ENCODE measurements around the gene TMEM184A.

The TMEM184A gene

GRCh38 chr7:1514995-1515401, 41.0 kb downstream of the TMEM184A start:
- intact Hi-C loops (cut with DNase I; ENCODE audit: low total_unique reads): no loop called here
- no peak overlapping the region for H3K4me3 ChIP-seq
- TF ChIP-seq CTCF (IDR thresholded peaks at IDR 0.05): no peak
- no peak for DNase-seq
- H3K9me3 ChIP-seq: no peaks in the 10 kb centered on the region
- peak overlapping the region; percentile 96 to 97 for H3K27ac ChIP-seq
- H3K4me1 ChIP-seq: peaks cover 0 to 28% (median 18%) of the 10 kb centered on the region in 4 donors
- H3K27me3 ChIP-seq: no peaks in the 10 kb centered on the region
- H3K36me3 ChIP-seq: no peaks in the 10 kb centered on the region

GRCh38 chr7:1514407-1514806, 41.6 kb downstream of the TMEM184A start:
- intact Hi-C loops (cut with DNase I; ENCODE audit: low total_unique reads): no loop called here
- no peak for DNase-seq
- no peaks in the 10 kb centered on the region for H3K27me3 ChIP-seq
- no peak overlapping the region for H3K4me3 ChIP-seq
- H3K9me3 ChIP-seq: no peaks in the 10 kb centered on the region
- H3K27ac ChIP-seq: peak overlapping the region; percentile 96 to 97
- H3K36me3 ChIP-seq: no peaks in the 10 kb centered on the region
- H3K4me1 ChIP-seq: peaks cover 0 to 28% (median 18%) of the 10 kb centered on the region in 4 donors
- no peak for TF ChIP-seq CTCF (IDR thresholded peaks at IDR 0.05)

GRCh38 chr7:1513657-1514095, 42.3 kb downstream of the TMEM184A start:
- intact Hi-C loops (cut with DNase I; ENCODE audit: low total_unique reads): loop anchor here (1.0 kb wide), 1 partner anchor 17 kb away; the partner anchor contains the start of gene MAFK
- TF ChIP-seq CTCF (IDR thresholded peaks at IDR 0.05): no peak
- Histone ChIP-seq H3K27ac (peak overlapping the region; percentile 96 to 97), H3K4me3 (peak overlapping the region; percentile 32 to 43), H3K4me1 (peaks cover 0 to 28% (median 18%) of the 10 kb centered on the region in 4 donors), H3K36me3 (no peaks in the 10 kb centered on the region), H3K9me3 (no peaks in the 10 kb centered on the region), H3K27me3 (no peaks in the 10 kb centered on the region)
- DNase-seq: peak; percentile 67 to 87

- H3K4me3 ChIP-seq: peak overlapping the region; percentile 32 to 43
- peaks cover 0 to 28% (median 18%) of the 10 kb centered on the region in 4 donors for H3K4me1 ChIP-seq
- no peaks in the 10 kb centered on the region for H3K36me3 ChIP-seq
- TF ChIP-seq CTCF (IDR thresholded peaks at IDR 0.05): no peak
- no peaks in the 10 kb centered on the region for H3K27me3 ChIP-seq
- DNase-seq: peak; percentile 85 to 97
- peak overlapping the region; percentile 96 to 97 for H3K27ac ChIP-seq
- no peaks in the 10 kb centered on the region for H3K9me3 ChIP-seq
- intact Hi-C loops (cut with DNase I; ENCODE audit: low total_unique reads): loop anchor here (1.0 kb wide), 1 partner anchor 17 kb away; the partner anchor contains the start of gene MAFK
Measured at GRCh38 chr7:1512781-1513656, 43.0 kb downstream of the TMEM184A start.

GRCh38 chr7:1511444-1512422, 44.3 kb downstream of the TMEM184A start:
- Histone ChIP-seq H3K4me3 (no peak overlapping the region), H3K27ac (no peak overlapping the region), H3K4me1 (peaks cover 0 to 34% (median 22%) of the 10 kb centered on the region in 4 donors), H3K9me3 (no peaks in the 10 kb centered on the region), H3K36me3 (no peaks in the 10 kb centered on the region), H3K27me3 (no peaks in the 10 kb centered on the region)
- no peak for DNase-seq
- TF ChIP-seq CTCF (IDR thresholded peaks at IDR 0.05): no peak
- intact Hi-C loops (cut with DNase I; ENCODE audit: low total_unique reads): no loop called here

Data from tibial artery (tissue), 4 donors.